ENCODE measurements around the gene VWCE. TPM values are rescaled to one million over a fixed set of nuclear protein-coding genes. Genes with fewer than 3 reads are reported as not detected.

The VWCE gene
- total RNA-seq, 1 experiment from 2014 or later: 20.6 TPM

DNA sequence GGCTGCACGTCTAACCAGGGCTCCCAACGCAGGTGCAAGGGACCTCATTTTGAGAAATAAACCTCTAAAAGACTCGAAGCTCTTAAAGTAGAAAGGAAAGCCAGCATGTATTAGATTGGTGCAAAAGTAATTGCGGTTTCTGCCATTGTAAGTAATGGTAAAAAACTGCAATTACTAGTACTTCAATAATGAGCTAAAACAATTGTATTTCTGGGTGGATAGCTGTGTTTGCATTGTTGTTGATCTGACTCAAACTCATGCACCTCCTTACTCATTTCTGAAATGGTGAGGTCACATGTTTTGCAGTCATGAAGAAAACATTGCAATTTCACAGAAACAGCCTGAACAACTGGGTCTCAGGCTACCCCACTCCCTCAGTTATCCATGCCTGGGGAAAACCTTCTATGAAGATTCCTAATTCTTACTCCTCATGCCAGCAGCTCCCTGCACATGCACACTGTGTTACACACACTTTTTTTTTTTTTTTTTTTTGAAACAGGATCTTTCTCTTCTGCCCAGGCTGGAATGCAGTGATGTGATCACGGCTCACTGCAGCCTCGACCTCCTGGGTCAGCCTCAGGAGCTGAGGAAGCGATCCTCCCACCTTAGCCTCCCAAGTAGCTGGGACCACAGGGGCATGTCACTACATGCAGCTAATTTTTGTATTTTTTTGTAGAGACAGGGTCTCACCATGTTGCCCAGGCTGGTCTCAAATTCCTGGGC, 24.6 kb downstream of the VWCE start:
- no CpG with 5 or more reads among the region's 7 CpGs for WGBS (ENCODE audit: extremely low coverage, insufficient read length, low lambda C conversion rate)
- H2AFZ ChIP-seq (ENCODE audit: low read length): no peak overlapping the region
- no peak overlapping the region for H3K23ac ChIP-seq (ENCODE audit: insufficient read length, low read depth, low read length)

More for the DNA sequence above, 24.6 kb downstream of the VWCE start:
- Histone ChIP-seq H4K91ac (ENCODE audit: insufficient read length, low read depth, low read length) (no peak overlapping the region), H2BK5ac (ENCODE audit: insufficient read length, low read length) (no peak overlapping the region), H3K79me1 (ENCODE audit: insufficient read depth, low read depth, low read length, poor library complexity, severe bottlenecking) (no peaks in the 10 kb centered on the region), H2BK15ac (ENCODE audit: low read depth, low read length) (no peak overlapping the region), H3K4me1 (ENCODE audit: insufficient read depth, low read length) (no peaks in the 10 kb centered on the region), H3K4me2 (ENCODE audit: insufficient read depth, insufficient read length, low read length) (no peak overlapping the region), H2BK12ac (ENCODE audit: insufficient read length, low read depth, low read length) (no peak overlapping the region), H3K9me3 (ENCODE audit: control insufficient read depth, low read depth, low read length) (no peaks in the 10 kb centered on the region), H3K18ac (ENCODE audit: insufficient read length, low read depth, low read length) (no peak overlapping the region), H3K9ac (ENCODE audit: extremely low read depth, insufficient read length, low read length) (no peak overlapping the region), H4K20me1 (ENCODE audit: control insufficient read depth, insufficient read depth, insufficient read length) (no peaks in the 10 kb centered on the region), H2AK5ac (ENCODE audit: insufficient read length, low read length) (no peak overlapping the region), H2BK20ac (ENCODE audit: low read depth, low read length, poor library complexity, severe bottlenecking) (no peak overlapping the region), H3T11ph (ENCODE audit: low read length) (no peak overlapping the region), H3K4ac (ENCODE audit: low read depth, low read length) (no peak overlapping the region), H3K27ac (ENCODE audit: insufficient read length, low read depth, low read length) (no peak overlapping the region), H3K27me3 (ENCODE audit: insufficient read depth, low read length) (no peaks in the 10 kb centered on the region), H4K8ac (replicated peaks; ENCODE audit: insufficient read length, low read depth, low read length) (no peak overlapping the region), H3K14ac (ENCODE audit: insufficient read depth, low read length) (no peak overlapping the region), H4K5ac (ENCODE audit: insufficient read length, low read depth, low read length) (no peak overlapping the region), H2BK120ac (ENCODE audit: low read depth, low read length, poor library complexity, severe bottlenecking) (no peak overlapping the region), H3K23me2 (ENCODE audit: insufficient read length, low read depth, low read length, poor library complexity, severe bottlenecking) (no peaks in the 10 kb centered on the region), H3K79me2 (ENCODE audit: insufficient read depth, low read length) (no peaks in the 10 kb centered on the region), H3K56ac (ENCODE audit: insufficient read length, low read depth, low read length) (no peak overlapping the region)
- no peak for DNase-seq
- Mint-ChIP-seq H3K4me1 (no peaks in the 10 kb centered on the region), H3K36me3 (ENCODE audit: insufficient read depth in 1 of 3, low read depth in 3 of 3) (peaks cover 0 to 33% (median 0%) of the 10 kb centered on the region in 3 experiments; a peak in 2 of 7 replicates), H3K4me3 (no peak overlapping the region), H3K9me3 (no peaks in the 10 kb centered on the region), H3K27ac (no peak overlapping the region; a peak in 1 of 7 replicates), H3K27me3 (ENCODE audit: low read depth) (no peaks in the 10 kb centered on the region)
- TF ChIP-seq, protein P1, sequence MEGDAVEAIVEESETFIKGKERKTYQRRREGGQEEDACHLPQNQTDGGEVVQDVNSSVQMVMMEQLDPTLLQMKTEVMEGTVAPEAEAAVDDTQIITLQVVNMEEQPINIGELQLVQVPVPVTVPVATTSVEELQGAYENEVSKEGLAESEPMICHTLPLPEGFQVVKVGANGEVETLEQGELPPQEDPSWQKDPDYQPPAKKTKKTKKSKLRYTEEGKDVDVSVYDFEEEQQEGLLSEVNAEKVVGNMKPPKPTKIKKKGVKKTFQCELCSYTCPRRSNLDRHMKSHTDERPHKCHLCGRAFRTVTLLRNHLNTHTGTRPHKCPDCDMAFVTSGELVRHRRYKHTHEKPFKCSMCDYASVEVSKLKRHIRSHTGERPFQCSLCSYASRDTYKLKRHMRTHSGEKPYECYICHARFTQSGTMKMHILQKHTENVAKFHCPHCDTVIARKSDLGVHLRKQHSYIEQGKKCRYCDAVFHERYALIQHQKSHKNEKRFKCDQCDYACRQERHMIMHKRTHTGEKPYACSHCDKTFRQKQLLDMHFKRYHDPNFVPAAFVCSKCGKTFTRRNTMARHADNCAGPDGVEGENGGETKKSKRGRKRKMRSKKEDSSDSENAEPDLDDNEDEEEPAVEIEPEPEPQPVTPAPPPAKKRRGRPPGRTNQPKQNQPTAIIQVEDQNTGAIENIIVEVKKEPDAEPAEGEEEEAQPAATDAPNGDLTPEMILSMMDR (conservative IDR thresholded peaks at IDR 0.05): no peak

Data from H9 (cell line).